ENCODE data around the gene IL11.
"Not testable (repeated sequence)": the region's sequence is repeated elsewhere in the genome, so short reads cannot be mapped to it uniquely, and the experiment has no call there.

IL11 gene

DNA sequence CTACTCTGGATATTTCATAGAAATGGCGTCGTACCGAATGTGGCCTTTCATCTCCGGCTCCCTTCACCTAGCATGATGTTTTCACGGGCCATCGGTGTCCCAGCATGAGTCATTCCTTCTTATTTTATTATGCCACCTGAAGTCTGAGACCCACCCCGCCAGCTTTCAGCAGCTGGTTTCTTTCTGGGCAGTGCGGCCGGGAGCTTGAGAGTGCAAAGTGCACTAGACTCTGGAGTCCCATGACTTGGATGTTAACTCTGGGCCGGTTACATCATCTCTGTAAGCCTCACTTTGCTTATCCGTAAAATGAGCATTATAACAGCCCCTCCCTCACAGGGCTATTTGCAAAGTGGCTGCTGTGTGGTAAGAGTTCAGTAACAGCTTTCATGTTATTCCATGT lies 36.4 kb downstream of the IL11 start:
- no peak for DNase-seq (ENCODE audit: extremely low read depth, low read depth)
- no peak overlapping the region for H3K4me3 ChIP-seq (replicated peaks; ENCODE audit: low read depth, low read length)
- TF ChIP-seq, protein P1, sequence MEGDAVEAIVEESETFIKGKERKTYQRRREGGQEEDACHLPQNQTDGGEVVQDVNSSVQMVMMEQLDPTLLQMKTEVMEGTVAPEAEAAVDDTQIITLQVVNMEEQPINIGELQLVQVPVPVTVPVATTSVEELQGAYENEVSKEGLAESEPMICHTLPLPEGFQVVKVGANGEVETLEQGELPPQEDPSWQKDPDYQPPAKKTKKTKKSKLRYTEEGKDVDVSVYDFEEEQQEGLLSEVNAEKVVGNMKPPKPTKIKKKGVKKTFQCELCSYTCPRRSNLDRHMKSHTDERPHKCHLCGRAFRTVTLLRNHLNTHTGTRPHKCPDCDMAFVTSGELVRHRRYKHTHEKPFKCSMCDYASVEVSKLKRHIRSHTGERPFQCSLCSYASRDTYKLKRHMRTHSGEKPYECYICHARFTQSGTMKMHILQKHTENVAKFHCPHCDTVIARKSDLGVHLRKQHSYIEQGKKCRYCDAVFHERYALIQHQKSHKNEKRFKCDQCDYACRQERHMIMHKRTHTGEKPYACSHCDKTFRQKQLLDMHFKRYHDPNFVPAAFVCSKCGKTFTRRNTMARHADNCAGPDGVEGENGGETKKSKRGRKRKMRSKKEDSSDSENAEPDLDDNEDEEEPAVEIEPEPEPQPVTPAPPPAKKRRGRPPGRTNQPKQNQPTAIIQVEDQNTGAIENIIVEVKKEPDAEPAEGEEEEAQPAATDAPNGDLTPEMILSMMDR (IDR thresholded peaks at IDR 0.05; ENCODE audit: low read depth, low read length, missing control alignments) = no peak

DNA sequence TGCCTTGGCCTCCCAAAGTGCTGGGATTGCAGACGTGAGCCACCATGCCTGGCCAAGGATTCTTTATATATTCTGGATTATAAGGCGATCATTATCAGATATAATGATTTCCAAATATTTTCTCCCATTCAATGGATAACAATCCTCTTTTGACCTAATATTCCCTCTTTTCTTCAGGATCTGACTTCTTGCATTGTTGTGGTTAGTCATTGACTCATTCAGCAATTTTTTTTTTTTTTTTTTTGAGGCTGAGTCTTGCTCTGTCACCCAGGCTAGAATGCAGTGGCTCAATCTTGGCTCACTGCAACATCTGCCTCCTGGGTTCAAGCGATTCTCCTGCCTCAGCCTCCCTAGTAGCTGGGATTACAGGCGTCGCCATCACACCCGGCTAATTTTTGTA lies 40.5 kb downstream of the IL11 start:
- H3K4me3 ChIP-seq (replicated peaks; ENCODE audit: low read depth, low read length); DNase-seq (ENCODE audit: extremely low read depth, low read depth): not testable (repeated sequence)

DNA sequence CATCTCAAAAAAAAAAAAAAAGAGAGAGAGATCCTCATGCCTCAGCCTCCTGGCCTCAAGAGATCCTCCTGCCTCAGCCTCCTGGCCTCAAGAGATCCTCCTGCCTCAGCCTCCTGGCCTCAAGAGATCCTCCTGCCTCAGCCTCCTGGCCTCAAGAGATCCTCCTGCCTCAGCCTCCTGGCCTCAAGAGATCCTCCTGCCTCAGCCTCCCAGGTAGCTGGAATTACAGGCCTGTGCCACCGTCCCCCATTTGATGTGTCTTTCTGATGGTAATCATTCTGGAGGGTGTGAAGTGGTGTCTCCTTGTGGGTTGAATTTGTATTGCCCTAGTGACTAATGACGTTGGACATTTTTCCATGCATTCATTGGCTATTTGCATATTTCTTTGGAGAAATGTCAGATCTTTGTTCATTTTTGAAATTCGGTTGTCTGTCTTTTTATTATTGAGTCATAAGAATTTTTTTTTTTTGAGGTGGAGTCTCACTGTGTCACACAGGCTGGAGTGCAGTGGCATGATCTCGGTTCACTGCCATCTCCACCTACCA lies 41.4 kb downstream of the IL11 start:
- DNase-seq (ENCODE audit: extremely low read depth, low read depth); H3K4me3 ChIP-seq (replicated peaks; ENCODE audit: low read depth, low read length): not testable (repeated sequence)

DNA sequence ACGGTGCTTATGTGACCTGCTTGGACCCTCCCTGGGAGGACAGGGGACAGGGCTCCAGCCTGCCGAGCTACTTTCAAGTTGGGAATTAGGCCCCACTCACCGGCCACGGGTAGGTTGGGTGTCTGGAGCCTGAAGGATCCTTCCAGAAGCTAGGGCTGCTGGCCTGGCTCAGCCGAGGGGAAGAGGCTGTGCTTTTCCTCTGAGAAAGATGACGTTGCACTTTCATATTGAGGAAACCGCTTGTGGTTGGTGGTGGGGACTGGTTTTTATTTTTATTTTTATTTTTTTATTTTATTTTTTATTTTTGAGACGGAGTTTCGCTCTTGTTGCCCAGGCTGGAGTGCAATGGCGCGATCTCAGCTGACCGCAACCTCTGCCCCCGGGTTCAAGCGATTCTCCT lies 45.1 kb downstream of the IL11 start, which contains the start of gene TMEM150B:
Gene TMEM150B (minus strand): TSS at position 170 of the 400 bp plus-strand sequence. CDS start 4,305 bp downstream, outside the sequence.
- TF ChIP-seq, protein P1 (IDR thresholded peaks at IDR 0.05; ENCODE audit: low read depth, low read length, missing control alignments) = no peak
- no peak for DNase-seq (ENCODE audit: extremely low read depth, low read depth)
- no peak within 1 kb of the TSS for H3K4me3 ChIP-seq (replicated peaks; ENCODE audit: low read depth, low read length)

DNA sequence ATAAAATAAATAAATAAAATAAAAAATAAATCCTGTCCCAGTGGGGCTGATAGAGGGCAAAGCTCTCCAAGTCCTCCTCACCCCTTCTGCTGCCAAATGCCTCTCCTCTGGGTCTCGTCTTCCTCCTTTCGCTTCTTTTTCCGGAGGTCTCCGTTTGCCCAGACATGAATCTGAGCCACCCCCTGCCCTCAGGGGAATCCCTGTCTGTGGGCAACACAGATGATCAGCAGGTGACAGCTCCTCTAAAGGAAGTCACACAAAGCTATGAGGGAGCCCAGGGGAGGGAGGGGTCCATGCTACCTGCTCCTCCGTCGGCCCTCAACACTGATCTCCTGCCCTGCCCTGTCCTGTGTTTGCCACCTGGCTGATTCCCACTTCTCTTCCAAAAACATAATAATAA lies 45.6 kb downstream of the IL11 start:
- TF ChIP-seq, protein P1 (IDR thresholded peaks at IDR 0.05; ENCODE audit: low read depth, low read length, missing control alignments) = no peak
- H3K4me3 ChIP-seq (replicated peaks; ENCODE audit: low read depth, low read length) = no peak overlapping the region
- no peak for DNase-seq (ENCODE audit: extremely low read depth, low read depth)

DNA sequence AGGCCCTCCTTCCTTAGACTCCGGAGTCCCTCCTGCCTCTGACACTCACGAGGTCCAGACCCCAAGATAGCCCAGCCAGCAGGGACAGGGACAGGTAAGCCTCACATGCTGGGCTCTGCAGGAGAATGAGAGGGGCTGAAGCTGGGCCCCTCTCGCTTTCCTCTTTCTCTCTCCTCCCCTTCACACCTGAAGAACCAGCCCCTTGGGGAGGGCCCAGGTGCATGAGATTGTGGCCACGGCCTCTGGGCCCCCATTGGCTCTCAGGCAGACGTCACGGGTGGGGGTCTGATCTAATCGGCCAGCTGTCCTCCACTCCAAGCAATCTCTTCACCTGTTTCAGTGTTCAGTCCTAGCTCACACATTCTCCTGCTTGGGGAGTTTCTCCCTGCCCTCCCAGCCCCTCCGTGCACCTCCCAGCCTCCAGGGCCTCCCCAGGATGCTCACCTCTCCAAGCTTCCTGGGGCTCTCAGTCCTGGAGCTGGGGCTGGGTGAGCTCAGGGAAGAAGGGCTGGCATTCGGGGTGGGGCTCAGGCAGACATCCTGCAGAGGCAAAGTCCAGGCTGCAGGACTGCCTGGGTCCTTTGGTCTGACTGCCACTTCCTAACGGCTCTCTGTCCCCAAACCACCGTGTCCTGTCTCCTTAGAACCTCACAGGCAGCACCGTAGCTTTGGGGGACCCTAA lies 47.9 kb downstream of the IL11 start:
- no peak for DNase-seq (ENCODE audit: extremely low read depth, low read depth)
- H3K4me3 ChIP-seq (replicated peaks; ENCODE audit: low read depth, low read length) = no peak overlapping the region
- TF ChIP-seq, protein P1 (IDR thresholded peaks at IDR 0.05; ENCODE audit: low read depth, low read length, missing control alignments) = no peak

DNA sequence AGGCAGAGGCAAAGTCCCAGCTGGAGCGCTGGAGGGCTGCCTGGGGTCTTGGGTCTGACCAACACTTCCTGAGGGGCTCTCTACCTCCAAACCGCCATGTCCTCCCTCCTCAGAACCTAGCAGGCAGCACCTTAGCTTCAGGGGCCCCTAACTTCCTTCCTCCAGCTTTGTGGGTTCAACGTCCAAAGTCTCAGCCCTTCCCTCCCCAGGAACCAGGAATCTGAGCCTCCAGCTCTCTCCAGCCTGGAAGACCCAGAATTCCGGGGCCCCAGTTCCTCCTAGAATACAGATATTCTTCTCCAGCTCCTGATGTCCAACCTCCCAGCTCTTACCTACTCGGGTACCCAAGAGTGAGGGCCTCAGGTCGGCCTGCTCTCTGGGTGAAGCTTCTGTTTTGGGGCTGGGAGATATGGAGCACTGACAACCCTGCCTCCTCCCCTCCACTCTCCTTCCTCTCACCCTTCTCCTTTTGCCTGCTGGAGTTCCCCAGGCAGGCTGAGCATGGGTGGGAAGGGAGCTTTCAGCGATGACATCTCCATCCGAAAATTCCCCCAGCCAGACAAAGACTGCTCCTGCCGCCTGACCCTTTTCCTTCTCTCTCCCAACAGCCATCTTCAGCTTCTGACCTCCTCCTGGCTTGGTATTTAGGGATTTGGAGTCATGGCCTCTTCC lies 48.7 kb downstream of the IL11 start:
- H3K4me3 ChIP-seq (replicated peaks; ENCODE audit: low read depth, low read length) = no peak overlapping the region
- TF ChIP-seq, protein P1 (IDR thresholded peaks at IDR 0.05; ENCODE audit: low read depth, low read length, missing control alignments) = no peak
- DNase-seq (ENCODE audit: extremely low read depth, low read depth) = no peak
